Erythroblast (primary cell): Measurements from ENCODE around the gene ODAD2.

ENCODE experiments used
- GATA1 ChIP-seq: IDR thresholded peaks from 2 replicates; pipeline ENCODE4 v1.6.1; 2011; ENCODE audit warnings: low read depth, mild to moderate bottlenecking, control low read depth, low read length, moderate library complexity
- POLR2A ChIP-seq: IDR thresholded peaks from 2 replicates; pipeline ENCODE4 v1.6.1; 2011; ENCODE audit warnings: mild to moderate bottlenecking, low read length

DNA sequence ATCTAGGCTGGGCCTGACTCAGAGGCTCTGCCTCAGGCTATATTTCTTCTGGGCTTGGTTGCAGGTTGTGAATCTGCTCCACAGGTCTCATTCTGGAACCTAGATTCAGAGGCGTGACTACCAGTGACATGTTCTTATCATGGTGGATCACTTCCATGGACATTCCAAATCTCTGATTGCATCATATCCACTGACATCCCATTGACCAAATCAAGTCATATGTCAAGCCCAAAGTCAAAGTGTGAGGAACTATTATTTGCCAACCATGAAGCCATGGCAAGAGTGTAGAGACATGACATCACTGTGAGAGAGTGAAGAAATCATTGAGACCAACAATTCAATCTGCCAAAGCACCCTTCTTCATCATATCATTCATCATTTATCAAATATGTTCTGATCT, 11.9 kb upstream of the ODAD2 start:
- TF ChIP-seq POLR2A (no peak), GATA1 (no peak)
